Measurements from ENCODE around the gene USP16.
A peak's percentile ranks its signal among the peaks of the same experiment; 100 is the strongest.

USP16 gene

GRCh38 chr21:29017639-29018237 is 6.7 kb upstream of the USP16 start:
- no peak for TF ChIP-seq CTCF (conservative IDR thresholded peaks at IDR 0.05; ENCODE audit: low read length)
- DNase-seq (ENCODE audit: low read depth), result no peak
- peak overlapping the region; percentile 92 for H3K4me3 ChIP-seq (ENCODE audit: low read length)

GRCh38 chr21:29018540-29018939 is 5.9 kb upstream of the USP16 start:
- peak overlapping the region; percentile 92 for H3K4me3 ChIP-seq (ENCODE audit: low read length)
- peak; percentile 22 for DNase-seq (ENCODE audit: low read depth)
- no peak for TF ChIP-seq CTCF (conservative IDR thresholded peaks at IDR 0.05; ENCODE audit: low read length)

- H3K4me3 ChIP-seq (ENCODE audit: low read length), result no peak overlapping the region
- no peak for DNase-seq (ENCODE audit: low read depth)
- no peak for TF ChIP-seq CTCF (conservative IDR thresholded peaks at IDR 0.05; ENCODE audit: low read length)
Observed at GRCh38 chr21:29022166-29022565, 2.3 kb upstream of the USP16 start.

GRCh38 chr21:29025328-29025713 is 853 bp downstream of the USP16 start:
- DNase-seq (ENCODE audit: low read depth), result peak; percentile 12
- TF ChIP-seq CTCF (conservative IDR thresholded peaks at IDR 0.05; ENCODE audit: low read length), result no peak
- peak overlapping the region; percentile 98 for H3K4me3 ChIP-seq (ENCODE audit: low read length)

- no peak for TF ChIP-seq CTCF (conservative IDR thresholded peaks at IDR 0.05; ENCODE audit: low read length)
- DNase-seq (ENCODE audit: low read depth), result no peak
- no peak overlapping the region for H3K4me3 ChIP-seq (ENCODE audit: low read length)
Observed at GRCh38 chr21:29029524-29029923, 5.1 kb downstream of the USP16 start.

- no peak overlapping the region for H3K4me3 ChIP-seq (ENCODE audit: low read length)
- DNase-seq (ENCODE audit: low read depth), result no peak
- no peak for TF ChIP-seq CTCF (conservative IDR thresholded peaks at IDR 0.05; ENCODE audit: low read length)
Observed at GRCh38 chr21:29030909-29031308, 6.4 kb downstream of the USP16 start.

GRCh38 chr21:29033301-29033700 is 8.8 kb downstream of the USP16 start:
- H3K4me3 ChIP-seq (ENCODE audit: low read length), result no peak overlapping the region
- no peak for DNase-seq (ENCODE audit: low read depth)
- no peak for TF ChIP-seq CTCF (conservative IDR thresholded peaks at IDR 0.05; ENCODE audit: low read length)
